ENCODE results near the gene IL9R.
"Not testable (repeated sequence)": the region's sequence is repeated elsewhere in the genome, so short reads cannot be mapped to it uniquely, and the experiment has no call there.

The IL9R gene

DNA sequence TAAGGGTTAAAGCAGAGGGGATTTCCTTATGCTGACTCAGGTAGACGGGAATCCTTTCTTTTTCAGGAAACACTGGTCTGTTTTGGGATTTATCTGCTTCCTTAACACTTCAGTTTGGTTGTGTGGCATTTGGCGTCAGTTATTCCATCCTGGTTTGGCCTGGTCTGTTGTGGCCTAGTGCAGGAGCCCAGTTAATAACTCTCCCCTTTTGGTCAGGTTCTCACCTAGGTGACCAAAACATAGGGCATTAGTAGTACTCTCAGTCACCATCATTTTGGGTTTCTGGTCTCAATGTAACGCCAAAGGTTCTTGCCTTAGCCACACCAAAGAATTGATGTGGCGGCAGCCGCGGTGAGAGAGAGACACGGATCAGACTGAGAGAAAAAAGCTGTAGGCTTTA is 39.7 kb upstream of the IL9R start:
- TF ChIP-seq, protein P1, sequence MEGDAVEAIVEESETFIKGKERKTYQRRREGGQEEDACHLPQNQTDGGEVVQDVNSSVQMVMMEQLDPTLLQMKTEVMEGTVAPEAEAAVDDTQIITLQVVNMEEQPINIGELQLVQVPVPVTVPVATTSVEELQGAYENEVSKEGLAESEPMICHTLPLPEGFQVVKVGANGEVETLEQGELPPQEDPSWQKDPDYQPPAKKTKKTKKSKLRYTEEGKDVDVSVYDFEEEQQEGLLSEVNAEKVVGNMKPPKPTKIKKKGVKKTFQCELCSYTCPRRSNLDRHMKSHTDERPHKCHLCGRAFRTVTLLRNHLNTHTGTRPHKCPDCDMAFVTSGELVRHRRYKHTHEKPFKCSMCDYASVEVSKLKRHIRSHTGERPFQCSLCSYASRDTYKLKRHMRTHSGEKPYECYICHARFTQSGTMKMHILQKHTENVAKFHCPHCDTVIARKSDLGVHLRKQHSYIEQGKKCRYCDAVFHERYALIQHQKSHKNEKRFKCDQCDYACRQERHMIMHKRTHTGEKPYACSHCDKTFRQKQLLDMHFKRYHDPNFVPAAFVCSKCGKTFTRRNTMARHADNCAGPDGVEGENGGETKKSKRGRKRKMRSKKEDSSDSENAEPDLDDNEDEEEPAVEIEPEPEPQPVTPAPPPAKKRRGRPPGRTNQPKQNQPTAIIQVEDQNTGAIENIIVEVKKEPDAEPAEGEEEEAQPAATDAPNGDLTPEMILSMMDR (IDR thresholded peaks at IDR 0.05; ENCODE audit: insufficient read depth, low read depth, low read length, missing control alignments), result no peak
- no peak for DNase-seq (ENCODE audit: low read depth)
- no peak overlapping the region for H3K4me3 ChIP-seq (ENCODE audit: low read depth, low read length)

DNA sequence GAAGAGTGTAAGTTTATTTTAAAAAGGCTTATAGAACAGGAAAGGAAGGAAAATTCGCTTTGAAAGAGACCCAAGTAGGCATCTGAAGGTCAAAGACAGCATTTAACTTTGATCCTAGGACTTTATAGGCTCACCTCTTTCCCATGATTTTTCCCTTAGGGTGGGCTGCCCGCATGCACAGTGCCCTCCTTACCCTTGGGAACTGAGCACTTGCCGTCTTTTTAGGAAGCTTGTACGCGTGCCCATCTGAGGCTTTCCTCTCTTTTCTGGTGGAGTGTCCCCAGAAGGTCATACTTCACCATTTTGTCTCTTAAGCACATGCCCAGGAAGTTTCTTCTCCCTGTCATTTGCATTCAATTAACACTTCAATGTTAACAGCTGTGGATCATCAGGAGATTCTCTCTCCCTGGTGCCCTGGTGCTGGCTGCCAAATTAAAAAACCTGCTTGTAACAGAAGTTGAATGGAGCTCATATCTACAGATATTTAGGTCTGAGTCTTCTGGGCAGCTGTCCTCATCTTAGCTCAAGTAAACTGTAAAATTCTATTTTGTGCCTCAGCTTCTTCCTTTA is 38.4 kb upstream of the IL9R start:
- no peak for DNase-seq (ENCODE audit: low read depth)

DNA sequence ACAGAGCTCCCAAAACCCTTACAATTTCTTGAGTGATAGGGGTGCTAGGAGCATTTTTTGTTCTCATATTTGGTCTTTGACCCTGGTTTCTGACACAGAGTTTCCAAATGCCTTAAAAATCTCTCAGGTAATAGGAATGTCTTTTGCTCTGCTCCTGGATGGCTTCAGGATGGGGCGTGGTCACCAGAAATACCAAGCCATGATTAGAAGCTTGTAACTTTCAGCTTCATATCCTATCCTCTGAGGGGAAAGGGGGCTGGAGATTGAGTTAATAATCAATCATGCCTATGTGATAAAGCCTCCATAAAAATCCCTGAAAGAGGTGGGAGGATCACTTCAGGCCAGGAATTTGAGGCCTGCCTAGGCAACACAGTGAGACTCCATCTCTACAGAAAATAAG is 34.6 kb upstream of the IL9R start:
- H3K4me3 ChIP-seq (ENCODE audit: low read depth, low read length), result no peak overlapping the region
- no peak for DNase-seq (ENCODE audit: low read depth)
- TF ChIP-seq, protein P1 (IDR thresholded peaks at IDR 0.05; ENCODE audit: insufficient read depth, low read depth, low read length, missing control alignments), result no peak

More for the DNA sequence above, 38.4 kb upstream of the IL9R start:
- TF ChIP-seq, protein P1 (IDR thresholded peaks at IDR 0.05; ENCODE audit: insufficient read depth, low read depth, low read length, missing control alignments), result no peak
- no peak overlapping the region for H3K4me3 ChIP-seq (ENCODE audit: low read depth, low read length)

DNA sequence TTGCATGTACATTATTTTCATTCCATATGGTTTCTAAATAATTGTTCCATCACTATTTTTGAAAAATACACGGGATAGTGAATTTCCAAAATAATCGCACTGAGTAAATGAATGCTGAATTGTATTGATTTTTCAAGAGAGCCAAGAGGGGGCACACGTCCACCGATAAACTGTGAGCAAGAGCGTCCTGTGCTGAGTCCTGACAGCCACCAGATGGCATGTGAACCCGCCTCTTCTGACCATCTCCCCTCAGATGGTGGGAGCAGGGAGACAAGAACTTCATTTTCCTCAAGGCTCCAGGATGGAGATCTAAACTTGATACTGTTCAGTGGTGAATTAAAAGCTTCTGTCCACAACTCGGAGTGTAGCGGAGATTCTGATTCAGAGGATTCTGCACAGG is 30.6 kb upstream of the IL9R start:
- peak; percentile 72 for DNase-seq (ENCODE audit: low read depth)
- TF ChIP-seq, protein P1 (IDR thresholded peaks at IDR 0.05; ENCODE audit: insufficient read depth, low read depth, low read length, missing control alignments), result peak; percentile 58
- H3K4me3 ChIP-seq (ENCODE audit: low read depth, low read length), result no peak overlapping the region

DNA sequence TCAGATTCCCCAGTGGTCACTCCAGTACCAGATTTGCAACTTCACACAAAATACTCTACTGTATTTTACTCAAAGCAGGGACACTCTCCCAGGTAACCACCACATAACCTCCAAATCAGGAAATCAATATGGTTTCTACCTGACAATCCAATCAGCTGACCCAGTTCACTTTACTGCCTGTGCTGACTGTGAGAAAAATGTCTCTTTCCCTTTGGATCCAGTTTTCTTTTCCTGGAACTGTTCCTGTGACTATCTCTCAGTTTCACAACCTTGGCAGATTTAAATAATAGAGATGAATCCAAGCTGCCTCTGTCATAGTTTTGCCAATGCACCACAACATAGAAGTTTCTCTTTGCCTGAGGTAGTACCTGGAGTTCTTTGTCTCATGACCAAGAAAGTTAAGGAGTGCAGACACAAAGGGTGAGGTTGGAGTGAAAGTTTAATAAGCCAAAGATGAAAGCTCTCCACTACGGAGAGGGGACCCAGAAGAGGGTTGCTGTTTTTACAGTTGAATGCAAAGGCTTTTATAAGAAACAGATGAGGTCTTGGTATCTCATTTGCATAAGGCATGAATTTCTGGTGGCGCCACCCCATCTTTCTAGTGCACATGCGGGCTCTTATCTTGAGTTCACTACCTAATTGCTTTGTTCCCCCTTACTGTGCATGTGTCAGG is 29.7 kb upstream of the IL9R start:
- H3K4me3 ChIP-seq (ENCODE audit: low read depth, low read length), result no peak overlapping the region
- DNase-seq (ENCODE audit: low read depth), result peak; percentile 7
- TF ChIP-seq, protein P1 (IDR thresholded peaks at IDR 0.05; ENCODE audit: insufficient read depth, low read depth, low read length, missing control alignments), result no peak

DNA sequence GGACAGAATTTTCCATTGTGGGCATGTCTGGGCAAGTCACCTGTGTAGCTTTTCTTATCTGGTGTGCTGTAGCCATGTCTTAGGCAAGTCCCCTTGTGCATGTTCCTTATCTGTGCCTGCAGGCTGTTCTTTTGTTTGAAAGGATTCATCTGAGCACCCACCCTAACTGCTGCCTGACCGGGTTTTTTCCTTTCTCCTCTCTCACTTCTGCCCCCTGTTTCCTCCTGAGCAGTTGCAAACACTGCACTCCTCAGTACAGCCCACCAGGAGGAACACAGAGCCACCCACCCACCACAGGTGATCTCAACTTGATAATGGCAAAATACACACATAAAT is 29.2 kb upstream of the IL9R start:
- DNase-seq (ENCODE audit: low read depth), result no peak
- TF ChIP-seq, protein P1 (IDR thresholded peaks at IDR 0.05; ENCODE audit: insufficient read depth, low read depth, low read length, missing control alignments), result no peak
- no peak overlapping the region for H3K4me3 ChIP-seq (ENCODE audit: low read depth, low read length)

DNA sequence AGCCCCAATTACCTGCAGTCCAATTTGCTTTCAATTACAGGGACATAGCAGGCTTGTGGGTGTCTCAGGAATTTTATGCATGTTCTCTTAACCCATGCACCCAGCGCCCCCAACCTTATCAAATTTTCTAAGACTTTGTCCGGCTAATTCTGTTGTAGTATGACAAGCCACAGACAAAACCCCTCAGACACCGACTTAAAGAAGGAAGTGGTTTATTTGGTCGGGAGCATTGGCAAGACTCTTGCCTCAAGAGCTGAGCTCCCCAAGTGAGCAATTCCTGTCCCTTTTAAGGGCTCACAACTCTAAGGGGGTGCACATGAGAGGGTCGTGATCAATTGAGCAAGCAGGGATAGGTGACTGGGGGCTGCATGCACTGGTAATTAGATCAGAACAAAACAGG is 28.7 kb upstream of the IL9R start:
- no peak for DNase-seq (ENCODE audit: low read depth)
- H3K4me3 ChIP-seq (ENCODE audit: low read depth, low read length), result no peak overlapping the region
- TF ChIP-seq, protein P1 (IDR thresholded peaks at IDR 0.05; ENCODE audit: insufficient read depth, low read depth, low read length, missing control alignments), result no peak

DNA sequence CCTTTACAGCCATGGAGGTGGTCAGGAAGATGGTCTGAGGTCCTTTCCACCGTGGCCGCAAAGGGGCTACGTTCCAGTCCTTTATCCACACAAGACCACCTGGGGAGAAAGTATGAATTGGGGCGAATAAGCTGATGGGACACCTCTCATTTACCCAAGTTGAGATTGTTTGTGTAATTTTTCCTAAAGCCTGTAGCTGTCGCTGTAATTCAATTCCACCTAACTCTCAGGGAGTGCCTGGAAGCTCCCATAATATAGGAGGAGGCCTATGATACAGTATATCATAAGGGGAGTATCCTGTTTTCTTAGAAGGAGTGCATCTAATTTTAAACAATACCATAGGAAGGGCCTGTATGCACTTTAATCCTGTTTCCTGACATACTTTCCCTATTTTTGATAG is 25.8 kb upstream of the IL9R start:
- not testable (repeated sequence) for DNase-seq (ENCODE audit: low read depth); H3K4me3 ChIP-seq (ENCODE audit: low read depth, low read length)

DNA sequence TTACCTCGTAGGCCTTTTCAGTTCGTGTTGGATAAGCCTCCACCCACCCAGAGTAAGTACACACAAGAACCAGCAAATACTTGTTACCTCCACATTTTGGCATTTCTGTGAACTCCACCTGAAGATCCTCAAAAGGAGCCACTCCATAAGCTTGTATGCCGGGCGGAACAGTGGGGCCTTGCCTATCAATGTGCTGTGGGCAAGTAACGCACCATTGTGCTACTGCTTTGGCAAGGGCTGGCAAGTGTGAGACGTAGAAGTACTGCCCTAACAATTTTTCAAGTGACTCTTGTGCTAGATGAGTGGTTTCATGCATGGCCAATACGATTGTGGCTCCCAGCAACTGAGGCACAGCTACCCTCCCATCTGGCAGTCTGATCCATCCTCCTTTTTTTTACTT is 25.3 kb upstream of the IL9R start:
- not testable (repeated sequence) for DNase-seq (ENCODE audit: low read depth); H3K4me3 ChIP-seq (ENCODE audit: low read depth, low read length)

Data from GM12865 (cell line).